Transverse colon (tissue), 4 donors: ENCODE measurements around the gene SLBP.

ENCODE experiments used
- CTCF ChIP-seq, 5 experiments: fragments of 200-600 bp in 3 of 5; fragments of 450-650 bp in 2 of 5; sonication (generic) in 3 of 5; IDR thresholded peaks; 1 replicate in 2 of 5; 2 replicates in 3 of 5; pipeline ENCODE4 v1.5.1; 2016 to 2017; ENCODE audit warnings: antibody characterized with exemption in 5 of 5, inconsistent platforms in 3 of 5, mild to moderate bottlenecking in 2 of 5, moderate library complexity in 1 of 5
- EP300 ChIP-seq: sonication (generic); formaldehyde crosslinking; IDR thresholded peaks from one replicate; pipeline ENCODE4 v1.6.1; 2017; ENCODE audit warnings: antibody characterized with exemption, low read depth
- POLR2A ChIP-seq: fragments of 450-650 bp; IDR thresholded peaks from one replicate; pipeline ENCODE4 v1.6.1; 2016; ENCODE audit warnings: antibody characterized with exemption, mild to moderate bottlenecking, moderate library complexity
- POLR2AphosphoS5 ChIP-seq, 3 donors: sonication (generic); formaldehyde crosslinking; IDR thresholded peaks; one replicate each; pipeline ENCODE4 v1.6.1; 2016; ENCODE audit warnings: antibody characterized with exemption in 3 of 3

GRCh38 chr4:1754336-1754735 is 42.2 kb upstream of the SLBP start:
- TF ChIP-seq CTCF (IDR thresholded peaks at IDR 0.05) (no peak), POLR2AphosphoS5 (IDR thresholded peaks at IDR 0.05) (no peak), POLR2A (no peak), EP300 (no peak)
